Calu3 (cell line): Measurements from ENCODE around the gene DUSP18. TPM values are rescaled to one million over a fixed set of nuclear protein-coding genes. Genes with fewer than 3 reads are reported as not detected.

ENCODE experiments used
- BruUV-seq: library from RNA; stranded (reverse); fragments of 400-500 nt; replicated peaks from 2 replicates; lab custom pipeline; 2021; lab: Mats Ljungman, UMichigan
- CTCF ChIA-PET: fragments of 300-600 bp; sonication (Branson Sonifier 250); formaldehyde crosslinking; loops from one replicate; lab custom pipeline; 2022; ENCODE audit warnings: antibody characterized with exemption; lab: Charles Lee
- DNase-seq: peaks from one replicate; pipeline ENCODE4 v3.0.0; 2022
- H3K27ac Mint-ChIP-seq: one replicate; pipeline ENCODE4 v1.8.0; 2022; ENCODE audit warnings: mixed read lengths; ENCODE audit not compliant: unreplicated experiment
- H3K27me3 Mint-ChIP-seq: one replicate; pipeline ENCODE4 v1.8.0; 2022; ENCODE audit warnings: mixed read lengths; ENCODE audit not compliant: unreplicated experiment
- H3K36me3 Mint-ChIP-seq: one replicate; pipeline ENCODE4 v1.8.0; 2022; ENCODE audit warnings: mild to moderate bottlenecking, moderate library complexity, mixed read lengths; ENCODE audit not compliant: insufficient read depth, unreplicated experiment
- H3K4me1 Mint-ChIP-seq: one replicate; pipeline ENCODE4 v1.8.0; 2022; ENCODE audit warnings: mild to moderate bottlenecking, low read depth, mixed read lengths; ENCODE audit not compliant: unreplicated experiment
- H3K4me3 Mint-ChIP-seq: one replicate; pipeline ENCODE4 v1.8.0; 2022; ENCODE audit warnings: mild to moderate bottlenecking, low read depth, moderate library complexity, mixed read lengths; ENCODE audit not compliant: unreplicated experiment
- H3K9me3 Mint-ChIP-seq: one replicate; pipeline ENCODE4 v1.8.0; 2022; ENCODE audit warnings: low read depth, mixed read lengths; ENCODE audit not compliant: unreplicated experiment
- intact Hi-C: fragments of 100-400 bp; cut with micrococcal nuclease; formaldehyde crosslinking; loops from one replicate; pipeline ENCODE4 v1.10.0; 2022; ENCODE audit not compliant: unreplicated experiment
- total RNA-seq: library from RNA; stranded (reverse); gene quantifications from 2 replicates; pipeline ENCODE4 v1.2.3, GENCODE V29; 2022
- TF ChIP-seq, protein P1 (sequence below): fragments of 200-600 bp; IDR thresholded peaks from one replicate; pipeline ENCODE4 v1.8.0; 2022; ENCODE audit warnings: antibody characterized with exemption; ENCODE audit not compliant: unreplicated experiment

Gene DUSP18
- total RNA-seq, 1 experiment from 2014 or later, result 11.6 TPM

DNA sequence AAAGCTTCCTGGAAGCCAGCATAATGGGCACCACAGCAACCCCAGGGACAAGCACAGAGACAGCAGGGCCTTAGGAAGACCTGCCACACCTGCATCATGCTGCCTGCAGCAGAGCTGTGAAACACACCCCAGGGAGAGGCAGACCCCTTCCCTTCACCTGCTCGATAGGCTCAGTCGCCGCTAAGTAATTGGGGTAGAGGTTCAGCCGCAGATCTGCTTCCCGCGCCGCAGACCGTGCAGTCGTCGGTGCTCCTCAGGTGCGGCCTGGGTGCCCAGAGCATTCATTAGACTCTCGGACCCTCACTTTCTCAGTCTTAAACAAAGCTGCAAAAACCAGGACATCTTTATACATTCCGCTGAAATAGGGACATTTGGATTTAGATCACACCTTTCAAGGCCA, 2.9 kb downstream of the DUSP18 start:
- Mint-ChIP-seq H3K36me3 (peaks cover 27% of the 10 kb centered on the region), H3K27ac (no peak overlapping the region), H3K4me3 (no peak overlapping the region), H3K4me1 (peaks cover 19% of the 10 kb centered on the region), H3K9me3 (no peaks in the 10 kb centered on the region), H3K27me3 (peaks cover 11% of the 10 kb centered on the region)
- TF ChIP-seq, protein P1, sequence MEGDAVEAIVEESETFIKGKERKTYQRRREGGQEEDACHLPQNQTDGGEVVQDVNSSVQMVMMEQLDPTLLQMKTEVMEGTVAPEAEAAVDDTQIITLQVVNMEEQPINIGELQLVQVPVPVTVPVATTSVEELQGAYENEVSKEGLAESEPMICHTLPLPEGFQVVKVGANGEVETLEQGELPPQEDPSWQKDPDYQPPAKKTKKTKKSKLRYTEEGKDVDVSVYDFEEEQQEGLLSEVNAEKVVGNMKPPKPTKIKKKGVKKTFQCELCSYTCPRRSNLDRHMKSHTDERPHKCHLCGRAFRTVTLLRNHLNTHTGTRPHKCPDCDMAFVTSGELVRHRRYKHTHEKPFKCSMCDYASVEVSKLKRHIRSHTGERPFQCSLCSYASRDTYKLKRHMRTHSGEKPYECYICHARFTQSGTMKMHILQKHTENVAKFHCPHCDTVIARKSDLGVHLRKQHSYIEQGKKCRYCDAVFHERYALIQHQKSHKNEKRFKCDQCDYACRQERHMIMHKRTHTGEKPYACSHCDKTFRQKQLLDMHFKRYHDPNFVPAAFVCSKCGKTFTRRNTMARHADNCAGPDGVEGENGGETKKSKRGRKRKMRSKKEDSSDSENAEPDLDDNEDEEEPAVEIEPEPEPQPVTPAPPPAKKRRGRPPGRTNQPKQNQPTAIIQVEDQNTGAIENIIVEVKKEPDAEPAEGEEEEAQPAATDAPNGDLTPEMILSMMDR, result no peak
- CTCF ChIA-PET, result no interaction called here
- no TSS peak for BruUV-seq
- no peak for DNase-seq
- intact Hi-C loops, result no loop called here

DNA sequence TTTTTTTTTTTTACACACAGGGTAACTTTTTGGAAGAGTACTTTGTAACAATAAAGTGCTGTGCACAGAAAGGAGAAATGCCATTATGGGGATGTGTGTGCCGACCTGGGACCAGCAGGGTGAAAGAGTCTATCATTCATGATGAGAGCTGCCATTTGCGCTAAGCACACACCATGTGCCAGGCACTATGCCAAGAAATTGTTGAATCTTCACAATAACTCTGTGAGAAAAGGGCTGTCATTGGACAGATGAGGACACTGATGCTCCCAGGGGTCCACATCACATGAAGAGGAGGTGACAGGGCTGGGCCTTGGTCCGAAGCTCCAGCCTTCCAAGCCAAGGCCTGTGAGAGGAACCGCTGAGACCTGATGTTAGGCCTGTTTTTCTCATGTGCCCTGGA, 5.6 kb downstream of the DUSP18 start:
- BruUV-seq, result no TSS peak
- Mint-ChIP-seq H3K27me3 (no peaks in the 10 kb centered on the region), H3K9me3 (no peaks in the 10 kb centered on the region), H3K4me1 (peaks cover 8% of the 10 kb centered on the region), H3K27ac (no peak overlapping the region), H3K36me3 (peaks cover 8% of the 10 kb centered on the region), H3K4me3 (no peak overlapping the region)
- intact Hi-C loops, result no loop called here
- CTCF ChIA-PET, result no interaction called here
- DNase-seq, result no peak
- TF ChIP-seq, protein P1, result no peak

DNA sequence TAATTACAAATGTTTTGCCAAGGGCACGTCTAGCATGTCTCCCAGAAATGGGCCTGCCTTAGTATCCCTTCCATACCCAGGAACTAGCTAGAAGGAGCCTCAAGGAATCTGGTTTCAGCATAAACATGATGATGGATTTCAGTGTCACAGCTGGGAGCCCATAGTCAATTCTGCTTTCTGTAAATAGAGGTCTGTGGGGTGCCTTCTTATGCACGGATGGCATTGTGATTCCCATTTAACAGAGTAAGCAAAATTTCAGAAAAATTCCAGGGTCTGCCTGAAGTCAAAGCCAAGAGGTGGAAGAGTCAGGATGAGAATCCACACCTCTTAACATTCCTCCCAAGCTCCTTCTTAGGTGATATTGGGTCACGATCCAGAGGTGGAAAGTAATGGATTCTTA, 12.1 kb downstream of the DUSP18 start:
- Mint-ChIP-seq H3K4me1 (no peaks in the 10 kb centered on the region), H3K36me3 (no peaks in the 10 kb centered on the region), H3K4me3 (no peak overlapping the region), H3K27me3 (no peaks in the 10 kb centered on the region), H3K27ac (no peak overlapping the region), H3K9me3 (no peaks in the 10 kb centered on the region)
- TF ChIP-seq, protein P1, result no peak
- CTCF ChIA-PET, result no interaction called here
- no TSS peak for BruUV-seq
- intact Hi-C loops, result no loop called here
- no peak for DNase-seq

DNA sequence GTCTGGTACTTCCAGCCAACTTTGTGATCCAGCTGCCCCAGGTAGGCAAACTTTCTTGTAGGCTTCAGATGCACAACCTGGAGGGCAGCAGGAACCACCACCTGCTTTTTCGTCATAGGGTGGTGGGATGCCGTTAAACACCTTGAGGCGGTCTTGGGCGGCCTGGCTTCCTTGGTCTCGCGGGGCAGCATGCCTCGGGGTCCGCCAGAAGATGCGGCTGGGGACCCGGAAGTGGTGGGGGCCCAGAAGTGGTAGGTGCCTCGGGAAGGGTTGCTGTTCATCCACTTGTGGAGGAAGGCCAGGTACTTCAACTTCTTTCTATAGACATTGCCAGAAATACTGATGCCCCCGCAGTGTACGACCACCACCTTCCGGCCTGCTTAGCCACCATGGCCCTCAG, 13.3 kb downstream of the DUSP18 start:
- Mint-ChIP-seq H3K4me1 (peaks cover 1% of the 10 kb centered on the region), H3K27ac (no peak overlapping the region), H3K27me3 (no peaks in the 10 kb centered on the region), H3K4me3 (no peak overlapping the region), H3K9me3 (no peaks in the 10 kb centered on the region), H3K36me3 (no peaks in the 10 kb centered on the region)
- no TSS peak for BruUV-seq
- TF ChIP-seq, protein P1, result no peak
- intact Hi-C loops, result no loop called here
- CTCF ChIA-PET, result interaction anchor here (0.7 kb wide), 1 partner anchor 93 kb away, joined by 3 read pairs; no protein-coding TSS in a partner anchor
- DNase-seq, result no peak
